Smooth muscle cell (in vitro differentiated cells): ENCODE data around the gene RSF1. TPM values are rescaled to one million over a fixed set of nuclear protein-coding genes. Genes with fewer than 3 reads are reported as not detected.
A peak's percentile ranks its signal among the peaks of the same experiment; 100 is the strongest.
"Not testable (repeated sequence)": the region's sequence is repeated elsewhere in the genome, so short reads cannot be mapped to it uniquely, and the experiment has no call there.

Experiments
- DNase-seq: peaks from one replicate; lab custom pipeline; 2025; ENCODE audit not compliant: unreplicated experiment; lab: John Stamatoyannopoulos, UW
- H2AFZ ChIP-seq: fragments of 200-600 bp; sonication (generic); 2 replicates; pipeline ENCODE4 v1.6.0; 2016; ENCODE audit warnings: antibody characterized with exemption, low read depth, mild to moderate bottlenecking
- H3F3A ChIP-seq: fragments of 200-600 bp; sonication (generic); 2 replicates; pipeline ENCODE4 v1.6.0; 2017; ENCODE audit warnings: antibody characterized with exemption, low read depth
- H3K27ac ChIP-seq: fragments of 200-600 bp; sonication (generic); 2 replicates; pipeline ENCODE4 v1.5.1; 2016; ENCODE audit warnings: low read depth, mild to moderate bottlenecking
- H3K27me3 ChIP-seq: fragments of 200-600 bp; sonication (generic); 2 replicates; pipeline ENCODE4 v1.6.1; 2016; ENCODE audit warnings: low read depth, mild to moderate bottlenecking
- H3K36me3 ChIP-seq: fragments of 200-600 bp; sonication (generic); 2 replicates; pipeline ENCODE4 v1.5.1; 2016; ENCODE audit warnings: low read depth
- H3K4me1 ChIP-seq: fragments of 200-600 bp; sonication (generic); 2 replicates; pipeline ENCODE4 v1.5.1; 2016; ENCODE audit warnings: low read depth
- H3K4me2 ChIP-seq: fragments of 200-600 bp; sonication (generic); 2 replicates; pipeline ENCODE4 v1.6.0; 2016; ENCODE audit warnings: mild to moderate bottlenecking
- H3K4me3 ChIP-seq: fragments of 200-600 bp; sonication (generic); 2 replicates; pipeline ENCODE4 v1.5.1; 2016; ENCODE audit warnings: mild to moderate bottlenecking
- H3K79me2 ChIP-seq: fragments of 200-600 bp; sonication (generic); 2 replicates; pipeline ENCODE4 v1.6.0; 2016; ENCODE audit warnings: low read depth, mild to moderate bottlenecking
- H3K9ac ChIP-seq: fragments of 200-600 bp; sonication (generic); 2 replicates; pipeline ENCODE4 v1.6.0; 2016; ENCODE audit warnings: low read depth
- H3K9me3 ChIP-seq: fragments of 200-600 bp; sonication (generic); replicated peaks from 2 replicates; pipeline ENCODE4 v1.5.1; 2016; ENCODE audit warnings: low read depth
- H4K20me1 ChIP-seq: fragments of 200-600 bp; sonication (generic); 2 replicates; pipeline ENCODE4 v1.6.0; 2016; ENCODE audit warnings: low read depth
- CTCF ChIP-seq: fragments of 200-600 bp; sonication (generic); IDR thresholded peaks from 2 replicates; pipeline ENCODE4 v1.5.1; 2017; ENCODE audit warnings: borderline replicate concordance, mild to moderate bottlenecking, antibody characterized with exemption; ENCODE audit not compliant: insufficient read depth, poor library complexity, severe bottlenecking
- WGBS: methylation state at CpG from one replicate; pipeline ENCODE4 v1.1.7; 2016; ENCODE audit warnings: low lambda C conversion rate; 5-methylcytosine and 5-hydroxymethylcytosine counted together
- polyA plus RNA-seq: library from polyadenylated mRNA; unstranded; fragments of >200 nt; fragmentation: Nextera tagmentation; extraction: Ambion mirVana; gene quantifications from 2 replicates; pipeline ENCODE4 v1.2.1, GENCODE V29; 2016
- total RNA-seq: library from RNA; depleted of rRNA; stranded (reverse); fragments of >200 nt; gene quantifications from 2 replicates; pipeline ENCODE4 v1.2.3, GENCODE V29; 2014

RSF1 gene
- total and polyA plus RNA-seq, 2 experiments from 2014 or later: 39.6 to 62.6 TPM

DNA sequence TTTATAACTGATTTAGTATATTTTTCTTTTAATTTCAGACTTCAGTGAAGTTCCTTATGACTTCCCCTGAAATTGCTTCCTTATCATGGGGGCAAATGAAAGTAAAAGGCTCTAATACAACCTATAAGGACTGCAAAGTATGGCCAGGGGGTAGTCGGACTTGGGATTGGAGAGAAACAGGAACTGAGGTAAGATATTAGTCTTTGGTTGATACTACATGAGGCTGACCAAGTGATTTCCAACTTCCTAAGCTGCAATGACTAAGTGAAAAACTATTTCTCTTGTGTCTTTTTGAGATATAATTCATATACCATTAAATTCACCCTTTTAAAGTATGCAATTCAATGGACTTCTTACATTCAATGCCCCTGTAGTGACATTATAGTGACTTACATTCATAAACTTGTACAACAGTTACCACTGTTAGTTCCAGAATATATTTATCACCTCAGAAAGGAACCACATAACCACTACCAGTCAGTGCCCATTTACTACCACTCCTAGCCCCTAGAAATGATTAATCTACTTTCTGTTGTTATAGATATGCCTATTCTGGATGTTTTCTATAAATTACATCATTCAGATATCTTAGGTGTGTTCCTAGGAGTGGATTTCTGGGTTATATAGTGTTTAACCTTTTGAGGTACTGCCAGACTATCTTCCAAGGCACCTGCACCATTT lies 22.1 kb upstream of the RSF1 start:
- Histone ChIP-seq H3K79me2 (no peaks in the 10 kb centered on the region), H3K4me3 (no peak overlapping the region), H3K27ac (no peak overlapping the region), H4K20me1 (no peaks in the 10 kb centered on the region), H3K27me3 (no peaks in the 10 kb centered on the region), H3F3A (no peaks in the 10 kb centered on the region), H3K4me2 (no peak overlapping the region), H3K9me3 (no peaks in the 10 kb centered on the region), H3K4me1 (no peaks in the 10 kb centered on the region), H3K9ac (no peak overlapping the region), H3K36me3 (peaks cover 33% of the 10 kb centered on the region), H2AFZ (no peak overlapping the region)
- no peak for DNase-seq
- no peak for TF ChIP-seq CTCF
- WGBS: 85% methylated on average over 1 of the region's 1 CpG

DNA sequence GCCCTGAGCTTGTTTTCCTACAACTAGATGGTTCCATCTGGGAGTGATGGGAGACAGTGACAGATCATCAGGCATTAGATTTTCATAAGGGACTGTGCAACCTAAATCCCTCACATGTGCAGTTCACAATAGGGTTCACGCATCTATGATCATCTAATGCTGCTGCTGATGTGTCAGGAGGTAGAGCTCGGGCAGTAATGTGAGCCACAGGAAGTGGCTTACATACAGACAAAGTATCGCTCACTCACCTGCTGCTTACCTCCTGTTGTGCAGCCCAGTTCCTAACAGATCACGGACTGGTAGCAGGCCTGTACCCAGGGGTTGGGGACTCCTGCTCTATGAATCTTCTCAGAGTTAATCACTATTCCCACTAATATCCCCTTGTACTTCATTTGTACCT lies 12.8 kb upstream of the RSF1 start:
- Histone ChIP-seq H3K4me1 (no peaks in the 10 kb centered on the region), H3K9me3 (no peaks in the 10 kb centered on the region), H3K4me2 (no peak overlapping the region), H3K27me3 (no peaks in the 10 kb centered on the region), H3F3A (no peaks in the 10 kb centered on the region), H3K9ac (no peak overlapping the region), H3K27ac (no peak overlapping the region), H3K36me3 (no peaks in the 10 kb centered on the region), H4K20me1 (no peaks in the 10 kb centered on the region), H3K4me3 (no peak overlapping the region), H2AFZ (no peak overlapping the region), H3K79me2 (no peaks in the 10 kb centered on the region)
- DNase-seq: no peak
- TF ChIP-seq CTCF: no peak
- 99% methylated on average over 4 of the region's 4 CpGs for WGBS

DNA sequence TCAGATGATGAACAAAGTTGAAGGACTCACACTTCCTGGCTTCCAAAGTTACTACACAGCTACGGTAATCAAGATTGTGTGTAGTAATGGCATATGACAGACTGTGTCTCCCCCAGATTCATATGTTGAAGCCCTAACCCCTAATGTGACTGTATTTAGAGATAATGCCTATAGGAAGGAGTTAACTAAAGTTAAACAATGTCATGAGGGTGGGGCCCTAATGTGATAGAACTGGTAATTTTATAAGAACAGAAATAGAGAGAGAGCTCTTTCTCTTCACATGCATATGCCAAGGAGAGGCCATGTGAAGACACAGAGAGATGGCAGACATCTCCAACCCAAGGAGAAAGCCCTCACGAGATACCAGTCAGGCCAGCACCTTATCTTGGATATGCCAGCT lies 8.4 kb upstream of the RSF1 start:
- Histone ChIP-seq H3K9ac (no peak overlapping the region), H3K4me2 (no peak overlapping the region), H2AFZ (no peak overlapping the region), H3K36me3 (no peaks in the 10 kb centered on the region), H4K20me1 (no peaks in the 10 kb centered on the region), H3K79me2 (peaks cover 15% of the 10 kb centered on the region), H3K4me3 (no peak overlapping the region), H3K9me3 (no peaks in the 10 kb centered on the region), H3K27ac (no peak overlapping the region), H3F3A (no peaks in the 10 kb centered on the region), H3K27me3 (no peaks in the 10 kb centered on the region), H3K4me1 (no peaks in the 10 kb centered on the region)
- DNase-seq: no peak
- 95% methylated on average over 2 of the region's 2 CpGs for WGBS
- TF ChIP-seq CTCF: no peak

DNA sequence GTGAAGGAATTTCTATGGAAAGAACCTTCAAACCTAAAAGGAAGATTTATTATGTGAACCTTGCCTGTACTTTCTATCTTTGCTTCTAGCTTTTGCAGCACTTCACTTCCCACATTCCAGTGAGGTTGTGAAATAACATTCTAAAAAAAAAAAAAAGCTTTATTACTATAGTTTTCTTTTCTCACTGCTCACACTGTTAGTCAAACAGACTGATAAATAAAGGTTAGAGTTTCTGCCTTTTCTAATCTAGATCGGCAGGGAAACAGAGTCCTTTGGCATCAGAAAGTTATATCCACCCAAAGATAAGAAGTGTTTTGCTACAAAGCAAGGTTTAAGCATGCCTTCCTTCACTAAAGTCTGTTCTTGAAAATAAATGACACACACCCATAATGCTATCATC lies 3.3 kb upstream of the RSF1 start:
- TF ChIP-seq CTCF: no peak
- Histone ChIP-seq H4K20me1 (peaks cover 5% of the 10 kb centered on the region), H3K4me2 (peak overlapping the region; percentile 57), H3F3A (peaks cover 8% of the 10 kb centered on the region), H3K79me2 (peaks cover 42% of the 10 kb centered on the region), H3K9ac (no peak overlapping the region), H3K4me1 (peaks cover 15% of the 10 kb centered on the region), H3K36me3 (no peaks in the 10 kb centered on the region), H3K27me3 (no peaks in the 10 kb centered on the region), H3K4me3 (peak overlapping the region; percentile 25), H3K9me3 (no peaks in the 10 kb centered on the region), H3K27ac (peak overlapping the region; percentile 26), H2AFZ (peak overlapping the region; percentile 16)
- DNase-seq: no peak
- WGBS: 35% methylated on average over 1 of the region's 1 CpG

- peaks cover 59% of the 10 kb centered on the region for H3K79me2 ChIP-seq
- 81% methylated on average over 12 of the region's 13 CpGs for WGBS
These were observed 1.6 kb upstream of the RSF1 start for GRCh38 chr11:77822126-77822525.

More at GRCh38 chr11:77822126-77822525, 1.6 kb upstream of the RSF1 start:
- Histone ChIP-seq H3K9ac (peak overlapping the region; percentile 59), H3K4me1 (peaks cover 15% of the 10 kb centered on the region), H4K20me1 (peaks cover 22% of the 10 kb centered on the region), H3K4me3 (peak overlapping the region; percentile 96), H3K4me2 (peak overlapping the region; percentile 96), H2AFZ (peak overlapping the region; percentile 92), H3K27ac (peak overlapping the region; percentile 68)
- H3K36me3 ChIP-seq, H3F3A ChIP-seq, DNase-seq, H3K9me3 ChIP-seq, H3K27me3 ChIP-seq: not testable (repeated sequence)
